Muscle of leg (tissue), 11 donors: ENCODE measurements around the gene TGFBR3. TPM values are rescaled to one million over a fixed set of nuclear protein-coding genes. Genes with fewer than 3 reads are reported as not detected.
"Not testable (repeated sequence)": the region's sequence is repeated elsewhere in the genome, so short reads cannot be mapped to it uniquely, and the experiment has no call there.

Experiments used
- DNase-seq: peaks from one replicate; pipeline ENCODE4 v3.0.0; 2013
- H3K27ac ChIP-seq: one replicate; pipeline ENCODE4 v1.5.1; 2013; ENCODE audit warnings: mild to moderate bottlenecking, low read length, control low read depth
- H3K27me3 ChIP-seq: one replicate; pipeline ENCODE4 v1.6.1; 2013; ENCODE audit warnings: low read length; ENCODE audit not compliant: control insufficient read depth, insufficient read depth
- H3K36me3 ChIP-seq: one replicate; pipeline ENCODE4 v1.6.1; 2013; ENCODE audit warnings: low read length; ENCODE audit not compliant: control insufficient read depth, insufficient read depth
- H3K4me1 ChIP-seq: one replicate; pipeline ENCODE4 v1.6.1; 2013; ENCODE audit warnings: low read length; ENCODE audit not compliant: control insufficient read depth, insufficient read depth
- H3K4me3 ChIP-seq: one replicate; pipeline ENCODE4 v1.5.1; 2013; ENCODE audit warnings: low read length, control low read depth
- H3K9me3 ChIP-seq: replicated peaks from 2 replicates; pipeline ENCODE4 v1.6.1; 2013; ENCODE audit warnings: low read depth, low read length; ENCODE audit not compliant: control insufficient read depth
- WGBS: methylation state at CpG from one replicate; pipeline ENCODE4 v1.1.5; 2013; ENCODE audit warnings: missing lambda C conversion rate; ENCODE audit not compliant: insufficient coverage; 5-methylcytosine and 5-hydroxymethylcytosine counted together
- polyA plus RNA-seq, 8 donors: library from polyadenylated mRNA; unstranded; fragments of 120-200 nt; gene quantifications; one replicate each; pipeline versions ENCODE4 v1.2.1 to v1.2.3, GENCODE V29; 2013; ENCODE audit warnings: inconsistent platforms in 1 of 8, low replicate concordance in 1 of 8; ENCODE audit not compliant: insufficient read length in 8 of 8, insufficient read depth in 1 of 8
- total RNA-seq: library from RNA; stranded (reverse); fragments of 120-200 nt; gene quantifications from one replicate; pipeline ENCODE4 v1.2.4, GENCODE V29; 2013

The TGFBR3 gene
- total and polyA plus RNA-seq, 9 donors, result 20.5 to 45.4 (median 25.3) TPM

- DNase-seq, H3K36me3 ChIP-seq, H3K9me3 ChIP-seq, H3K4me3 ChIP-seq, H3K27me3 ChIP-seq: not testable (repeated sequence)
- WGBS, result 100% methylated on average over 1 of the region's 5 CpGs
- Histone ChIP-seq H3K4me1 (peaks cover 13% of the 10 kb centered on the region), H3K27ac (peak overlapping the region; percentile 91)
Observed at GRCh38 chr1:91852011-91852410, 33.9 kb downstream of the TGFBR3 start.

GRCh38 chr1:91851130-91852010 is 34.6 kb downstream of the TGFBR3 start:
- 41% methylated on average over 4 of the region's 13 CpGs for WGBS
- H3K27ac ChIP-seq, result peak overlapping the region; percentile 91
- H3K4me1 ChIP-seq, result peaks cover 16% of the 10 kb centered on the region
- peak; percentile 98 for DNase-seq
- peaks cover 3% of the 10 kb centered on the region for H3K36me3 ChIP-seq
- no peaks in the 10 kb centered on the region for H3K9me3 ChIP-seq
- no peaks in the 10 kb centered on the region for H3K27me3 ChIP-seq
- H3K4me3 ChIP-seq, result peak overlapping the region; percentile 25

GRCh38 chr1:91850708-91851107 is 35.2 kb downstream of the TGFBR3 start:
- no peak for DNase-seq
- Histone ChIP-seq H3K4me1 (peaks cover 22% of the 10 kb centered on the region), H3K36me3 (peaks cover 2% of the 10 kb centered on the region), H3K9me3 (no peaks in the 10 kb centered on the region), H3K4me3 (no peak overlapping the region), H3K27ac (peak overlapping the region; percentile 91), H3K27me3 (no peaks in the 10 kb centered on the region)
- no CpG with 5 or more reads among the region's 1 CpG for WGBS

- Histone ChIP-seq H3K4me3 (no peak overlapping the region), H3K4me1 (peaks cover 27% of the 10 kb centered on the region), H3K36me3 (no peaks in the 10 kb centered on the region), H3K9me3 (peaks cover 4% of the 10 kb centered on the region), H3K27me3 (no peaks in the 10 kb centered on the region), H3K27ac (no peak overlapping the region)
- no peak for DNase-seq
- no CpG with 5 or more reads among the region's 2 CpGs for WGBS
Observed at GRCh38 chr1:91847851-91848250, 38.1 kb downstream of the TGFBR3 start.

- no CpG with 5 or more reads among the region's 2 CpGs for WGBS
- H3K27ac ChIP-seq, result peak overlapping the region; percentile 77
- H3K4me1 ChIP-seq, result peaks cover 27% of the 10 kb centered on the region
Observed at GRCh38 chr1:91846639-91847013, 39.3 kb downstream of the TGFBR3 start.

GRCh38 chr1:91846007-91846638 is 39.8 kb downstream of the TGFBR3 start:
- H3K4me3 ChIP-seq, result no peak overlapping the region
- H3K27me3 ChIP-seq, result no peaks in the 10 kb centered on the region
- H3K4me1 ChIP-seq, result peaks cover 22% of the 10 kb centered on the region
- WGBS, result 4% methylated on average over 4 of the region's 6 CpGs
- H3K36me3 ChIP-seq, result no peaks in the 10 kb centered on the region
- H3K9me3 ChIP-seq, result peaks cover 4% of the 10 kb centered on the region
- peak overlapping the region; percentile 77 for H3K27ac ChIP-seq
- DNase-seq, result peak; percentile 92

More at GRCh38 chr1:91846639-91847013, 39.3 kb downstream of the TGFBR3 start:
- H3K9me3 ChIP-seq, result peaks cover 4% of the 10 kb centered on the region
- no peak for DNase-seq
- no peak overlapping the region for H3K4me3 ChIP-seq
- H3K36me3 ChIP-seq, result no peaks in the 10 kb centered on the region
- no peaks in the 10 kb centered on the region for H3K27me3 ChIP-seq

GRCh38 chr1:91844862-91845528 is 41.0 kb downstream of the TGFBR3 start:
- peaks cover 4% of the 10 kb centered on the region for H3K9me3 ChIP-seq
- H3K36me3 ChIP-seq, result no peaks in the 10 kb centered on the region
- H3K4me3 ChIP-seq, result no peak overlapping the region
- peaks cover 20% of the 10 kb centered on the region for H3K4me1 ChIP-seq
- 0% methylated on average over 1 of the region's 6 CpGs for WGBS
- DNase-seq, result peak; percentile 92
- no peaks in the 10 kb centered on the region for H3K27me3 ChIP-seq
- H3K27ac ChIP-seq, result peak overlapping the region; percentile 77

GRCh38 chr1:91843843-91844242 is 42.1 kb downstream of the TGFBR3 start:
- H3K27ac ChIP-seq, result no peak overlapping the region
- no peak overlapping the region for H3K4me3 ChIP-seq
- peaks cover 4% of the 10 kb centered on the region for H3K9me3 ChIP-seq
- 82% methylated on average over 2 of the region's 3 CpGs for WGBS
- no peaks in the 10 kb centered on the region for H3K27me3 ChIP-seq
- no peak for DNase-seq
- peaks cover 20% of the 10 kb centered on the region for H3K4me1 ChIP-seq
- H3K36me3 ChIP-seq, result no peaks in the 10 kb centered on the region

- no peak overlapping the region for H3K27ac ChIP-seq
- H3K36me3 ChIP-seq, result no peaks in the 10 kb centered on the region
- H3K9me3 ChIP-seq, result peaks cover 4% of the 10 kb centered on the region
- H3K27me3 ChIP-seq, result no peaks in the 10 kb centered on the region
- peaks cover 20% of the 10 kb centered on the region for H3K4me1 ChIP-seq
- no peak overlapping the region for H3K4me3 ChIP-seq
- DNase-seq, result no peak
Observed at GRCh38 chr1:91842563-91842962, 43.4 kb downstream of the TGFBR3 start.

- no peak for DNase-seq
- Histone ChIP-seq H3K9me3 (peaks cover 4% of the 10 kb centered on the region), H3K27me3 (no peaks in the 10 kb centered on the region), H3K4me1 (peaks cover 20% of the 10 kb centered on the region), H3K27ac (no peak overlapping the region), H3K4me3 (no peak overlapping the region), H3K36me3 (no peaks in the 10 kb centered on the region)
- 91% methylated on average over 1 of the region's 3 CpGs for WGBS
Observed at GRCh38 chr1:91842056-91842455, 43.9 kb downstream of the TGFBR3 start.
